A549 (cell line): ENCODE results near the gene NDUFA5. TPM values are rescaled to one million over a fixed set of nuclear protein-coding genes. Genes with fewer than 3 reads are reported as not detected.

Experiments used
- ATAC-seq, 2 experiments: fragments of 200-7000 bp in 1 of 2; fragments of >200 bp in 1 of 2; cut with Nextera tagmentation in 1 of 2; cut with Tn5 transposase in 1 of 2; 3 replicates each; pipeline versions ENCODE4 v1.8.0 to v1.9.1; 2018 to 2020; ENCODE audit warnings: mild to moderate bottlenecking in 1 of 2, moderate library complexity in 1 of 2
- CTCF ChIA-PET: fragments of 300-600 bp; sonication (Branson Sonifier 250); formaldehyde crosslinking; extraction: SDS; loops from one replicate; lab custom pipeline; 2021; ENCODE audit warnings: antibody characterized with exemption, inconsistent platforms; lab: Yijun Ruan, JAX
- POLR2A ChIA-PET: fragments of 350-600 bp; formaldehyde crosslinking; extraction: SDS; loops from one replicate; lab custom pipeline; 2021; ENCODE audit warnings: antibody characterized with exemption, inconsistent platforms; lab: Yijun Ruan, JAX
- DNase-seq, 2 experiments: peaks; one replicate each; pipeline versions ENCODE4 v3.0.0 to v3.0.0-alpha.2; 2011 to 2016; ENCODE audit warnings: low read depth in 1 of 2, low spot score in 1 of 2
- FAIRE-seq: peaks from 2 replicates; lab custom pipeline; 2011; peaks lifted over from hg19 to GRCh38; lab: Jason Lieb, UNC
- H3K27ac ChIP-seq, 2 experiments: fragments of >200 bp; sonication (Bioruptor Twin); formaldehyde crosslinking; 3 replicates each; pipeline ENCODE4 v1.5.1; 2016 to 2017
- H3K4me1 ChIP-seq: fragments of >200 bp; sonication (Bioruptor Twin); formaldehyde crosslinking; 3 replicates; pipeline ENCODE4 v1.6.1; 2016
- H3K4me2 ChIP-seq: fragments of >200 bp; sonication (Bioruptor Twin); formaldehyde crosslinking; 3 replicates; pipeline ENCODE4 v1.6.1; 2016
- H3K4me3 ChIP-seq: fragments of >200 bp; sonication (Bioruptor Twin); formaldehyde crosslinking; 3 replicates; pipeline ENCODE4 v1.5.1; 2016
- H3K9me3 ChIP-seq: fragments of >200 bp; sonication (Bioruptor Twin); formaldehyde crosslinking; 3 replicates; pipeline ENCODE4 v1.6.1; 2016
- CBX8 ChIP-seq: fragments of 200-600 bp; sonication (generic); IDR thresholded peaks from 2 replicates; pipeline ENCODE4 v1.6.1; 2016
- CEBPB ChIP-seq, 2 experiments: fragments of >200 bp in 1 of 2; sonication (Bioruptor Twin) in 1 of 2; formaldehyde crosslinking in 1 of 2; IDR thresholded peaks; 2 replicates each; pipeline ENCODE4 v1.6.1; 2012 to 2016
- CHD4 ChIP-seq: fragments of 200-600 bp; sonication (generic); IDR thresholded peaks from 2 replicates; pipeline ENCODE4 v1.6.1; 2016; ENCODE audit warnings: antibody characterized with exemption, mild to moderate bottlenecking, borderline replicate concordance
- EHF ChIP-seq: fragments of 250-450 bp; sonication (Bioruptor Pico); IDR thresholded peaks from 2 replicates; pipeline ENCODE4 v1.5.0; 2020; ENCODE audit warnings: mild to moderate bottlenecking
- FOSB ChIP-seq: fragments of 250-450 bp; sonication (Bioruptor Pico); IDR thresholded peaks from 2 replicates; pipeline ENCODE4 v1.5.0; 2020; ENCODE audit warnings: mild to moderate bottlenecking, moderate library complexity
- FOSL2 ChIP-seq, 2 experiments: fragments of 450-650 bp in 1 of 2; fragments of >200 bp in 1 of 2; sonication (Bioruptor Twin) in 1 of 2; formaldehyde crosslinking; IDR thresholded peaks; 2 replicates each; pipeline versions ENCODE4 v1.5.0 to v1.6.1; 2016 to 2020; ENCODE audit warnings: mild to moderate bottlenecking in 1 of 2, moderate library complexity in 1 of 2
- HEYL ChIP-seq: fragments of 250-450 bp; sonication (Bioruptor Pico); IDR thresholded peaks from 2 replicates; pipeline ENCODE4 v1.8.0; 2021; ENCODE audit warnings: mild to moderate bottlenecking, moderate library complexity
- HOXA7 ChIP-seq: fragments of 250-450 bp; sonication (Bioruptor Pico); IDR thresholded peaks from 2 replicates; pipeline ENCODE4 v1.5.0; 2020; ENCODE audit warnings: mild to moderate bottlenecking, moderate library complexity
- HOXB13 ChIP-seq: fragments of 250-450 bp; sonication (Bioruptor Pico); IDR thresholded peaks from 2 replicates; pipeline ENCODE4 v1.5.0; 2020; ENCODE audit warnings: low read depth, mild to moderate bottlenecking, moderate library complexity
- KDM1A ChIP-seq: fragments of 200-600 bp; sonication (generic); IDR thresholded peaks from 2 replicates; pipeline ENCODE4 v1.6.1; 2016; ENCODE audit warnings: low read depth, mild to moderate bottlenecking
- NPAS2 ChIP-seq: fragments of 250-450 bp; sonication (Bioruptor Pico); IDR thresholded peaks from 2 replicates; pipeline ENCODE4 v1.8.0; 2022; ENCODE audit warnings: mild to moderate bottlenecking, moderate library complexity, borderline replicate concordance
- POLR2A ChIP-seq: IDR thresholded peaks from 2 replicates; pipeline ENCODE4 v1.6.1; 2012; ENCODE audit warnings: mild to moderate bottlenecking, low read length
- RCOR1 ChIP-seq: fragments of 150-350 bp; IDR thresholded peaks from 2 replicates; pipeline ENCODE4 v1.6.1; 2014; ENCODE audit warnings: antibody characterized with exemption, low read length, low read depth
- RFX5 ChIP-seq: fragments of 450-650 bp; IDR thresholded peaks from 2 replicates; pipeline ENCODE4 v1.7.1; 2014; ENCODE audit warnings: antibody characterized with exemption, mild to moderate bottlenecking, moderate library complexity
- SREBF2 ChIP-seq: fragments of 450-650 bp; IDR thresholded peaks from 2 replicates; pipeline ENCODE4 v1.6.1; 2014; ENCODE audit warnings: mild to moderate bottlenecking, moderate library complexity
- TP53 ChIP-seq: fragments of 250-450 bp; sonication (Bioruptor Pico); IDR thresholded peaks from 2 replicates; pipeline ENCODE4 v1.5.0; 2021; ENCODE audit warnings: mild to moderate bottlenecking, moderate library complexity
- ZSCAN20 ChIP-seq: fragments of 250-450 bp; sonication (Bioruptor Pico); IDR thresholded peaks from 2 replicates; pipeline ENCODE4 v1.8.0; 2022; ENCODE audit warnings: mild to moderate bottlenecking, moderate library complexity
- WGBS: methylation state at CpG from one replicate; pipeline ENCODE4 v1.1.6; 2017; ENCODE audit errors: missing lambda C conversion rate; 5-methylcytosine and 5-hydroxymethylcytosine counted together
- polyA plus RNA-seq, 4 experiments: library from polyadenylated mRNA; depleted of rRNA in 3 of 4; stranded (reverse); fragments of >200 nt; fragmentation: RNase III in 1 of 4; extraction: RNeasy Plus Mini Kit Qiagen cat#74134 plus additional on column Dnase treatment in 1 of 4; gene quantifications; 2 replicates in 3 of 4; 3 replicates in 1 of 4; pipeline ENCODE4 v1.2.3, GENCODE V29; 2011 to 2017
- TF ChIP-seq, protein P1 (sequence below): IDR thresholded peaks from 2 replicates; pipeline ENCODE4 v1.6.1; 2012; ENCODE audit warnings: low read depth, borderline replicate concordance
- TF ChIP-seq, protein P2 (sequence below): fragments of 450-650 bp; IDR thresholded peaks from 2 replicates; pipeline ENCODE4 v1.6.1; 2014; ENCODE audit warnings: antibody characterized with exemption
- TF ChIP-seq, protein P3 (sequence below): IDR thresholded peaks from 2 replicates; pipeline ENCODE4 v1.6.1; 2012
- TF ChIP-seq, protein P4 (sequence below): fragments of 250-450 bp; sonication (Bioruptor Pico); IDR thresholded peaks from 2 replicates; pipeline ENCODE4 v1.5.0; 2020; ENCODE audit warnings: low read depth, mild to moderate bottlenecking, moderate library complexity

NDUFA5 gene
- polyA plus RNA-seq, 2 of the 4 experiments (the other 2 are of a cell fraction): 58.8 to 64.8 TPM

DNA sequence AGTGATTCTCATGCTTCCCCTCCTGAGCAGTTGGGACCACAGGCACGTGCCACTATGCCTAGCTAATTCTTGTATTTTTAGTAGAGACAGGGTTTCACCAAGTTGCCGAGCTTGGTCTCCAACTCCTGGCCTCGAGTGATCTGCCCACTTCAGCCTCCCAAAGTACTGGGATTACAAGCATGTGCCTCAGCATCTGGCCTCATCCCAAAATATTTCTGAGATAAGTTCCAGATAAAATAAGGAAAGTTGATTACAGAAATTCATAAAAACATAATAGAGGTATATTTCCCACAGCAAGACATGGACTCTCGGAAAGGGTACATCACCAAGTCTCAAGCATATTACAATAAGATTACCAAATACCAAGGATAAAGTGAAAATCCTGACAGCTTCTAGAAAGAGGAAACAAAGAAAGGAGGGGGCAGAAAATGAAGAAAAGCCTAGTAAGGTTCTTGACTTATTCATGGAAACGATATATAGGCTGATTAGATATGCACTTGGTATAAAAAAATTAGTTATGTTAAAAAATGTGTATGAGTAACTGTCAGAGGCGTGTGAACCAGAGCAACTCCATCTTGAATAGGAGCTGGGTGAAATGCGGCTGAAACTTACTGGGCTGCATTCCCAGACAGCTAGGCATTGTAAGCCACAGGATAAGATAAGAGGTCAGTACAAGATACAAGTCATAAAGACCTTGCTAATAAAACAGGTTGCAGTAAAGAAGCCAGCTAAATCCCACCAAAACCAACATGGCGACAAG lies 58.2 kb downstream of the NDUFA5 start:
- POLR2A ChIA-PET: no interaction called here
- FAIRE-seq (no peak), DNase-seq (no peak), ATAC-seq (no peak)
- no peaks in the 10 kb centered on the region for H3K4me1 ChIP-seq
- no peaks in the 10 kb centered on the region for H3K9me3 ChIP-seq
- H3K4me2 ChIP-seq: no peak overlapping the region
- H3K4me3 ChIP-seq: no peak overlapping the region
- no peak overlapping the region for H3K27ac ChIP-seq
- no peak for TF ChIP-seq CBX8
- no peak for TF ChIP-seq TP53
- no peak for TF ChIP-seq NPAS2
- TF ChIP-seq, protein P1, sequence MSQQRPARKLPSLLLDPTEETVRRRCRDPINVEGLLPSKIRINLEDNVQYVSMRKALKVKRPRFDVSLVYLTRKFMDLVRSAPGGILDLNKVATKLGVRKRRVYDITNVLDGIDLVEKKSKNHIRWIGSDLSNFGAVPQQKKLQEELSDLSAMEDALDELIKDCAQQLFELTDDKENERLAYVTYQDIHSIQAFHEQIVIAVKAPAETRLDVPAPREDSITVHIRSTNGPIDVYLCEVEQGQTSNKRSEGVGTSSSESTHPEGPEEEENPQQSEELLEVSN: no peak
- TF ChIP-seq, protein P2, sequence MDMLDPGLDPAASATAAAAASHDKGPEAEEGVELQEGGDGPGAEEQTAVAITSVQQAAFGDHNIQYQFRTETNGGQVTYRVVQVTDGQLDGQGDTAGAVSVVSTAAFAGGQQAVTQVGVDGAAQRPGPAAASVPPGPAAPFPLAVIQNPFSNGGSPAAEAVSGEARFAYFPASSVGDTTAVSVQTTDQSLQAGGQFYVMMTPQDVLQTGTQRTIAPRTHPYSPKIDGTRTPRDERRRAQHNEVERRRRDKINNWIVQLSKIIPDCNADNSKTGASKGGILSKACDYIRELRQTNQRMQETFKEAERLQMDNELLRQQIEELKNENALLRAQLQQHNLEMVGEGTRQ: no peak
- CTCF ChIA-PET: no interaction called here
- 29% methylated on average over 8 of the region's 8 CpGs for WGBS

DNA sequence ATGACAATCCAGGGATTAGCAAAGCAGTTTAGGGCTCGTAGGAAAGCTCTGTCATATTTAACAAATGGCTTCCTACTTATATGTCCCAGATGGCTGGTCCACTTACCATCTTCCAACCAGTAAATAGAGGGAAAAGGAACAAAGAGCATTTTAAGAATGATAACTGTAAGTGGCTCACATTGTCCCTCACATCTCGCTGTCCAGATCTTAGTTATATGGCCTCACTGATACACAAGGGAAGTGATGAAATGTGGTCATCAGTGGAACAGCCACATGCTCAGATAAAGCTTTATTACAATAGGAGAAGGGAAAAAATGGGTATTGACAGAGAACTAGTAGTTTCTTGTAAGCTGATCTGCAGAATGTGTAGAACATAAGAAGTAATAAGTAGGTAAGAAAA lies 59.0 kb downstream of the NDUFA5 start:
- H3K4me1 ChIP-seq: no peaks in the 10 kb centered on the region
- no peak for ATAC-seq
- POLR2A ChIA-PET: no interaction called here
- H3K4me3 ChIP-seq: no peak overlapping the region
- H3K9me3 ChIP-seq: no peaks in the 10 kb centered on the region
- H3K4me2 ChIP-seq: no peak overlapping the region
- DNase-seq: no peak
- WGBS: 6% methylated on average over 2 of the region's 2 CpGs
- no peak overlapping the region for H3K27ac ChIP-seq
- no peak for FAIRE-seq
- TF ChIP-seq RFX5 (no peak), KDM1A (no peak), HEYL (CRISPR knock-in tag) (no peak), POLR2A (no peak), FOSL2 (IDR thresholded peaks at IDR 0.05) (no peak), FOSL2 (CRISPR knock-in tag; IDR thresholded peaks at IDR 0.05) (no peak), EHF (CRISPR knock-in tag) (no peak), CHD4 (no peak), HOXB13 (CRISPR knock-in tag) (no peak), FOSB (CRISPR knock-in tag) (no peak), ZSCAN20 (CRISPR knock-in tag) (no peak), SREBF2 (no peak), RCOR1 (no peak), CEBPB (IDR thresholded peaks at IDR 0.05) (no peak), NPAS2 (no peak)
- TF ChIP-seq, protein P3, sequence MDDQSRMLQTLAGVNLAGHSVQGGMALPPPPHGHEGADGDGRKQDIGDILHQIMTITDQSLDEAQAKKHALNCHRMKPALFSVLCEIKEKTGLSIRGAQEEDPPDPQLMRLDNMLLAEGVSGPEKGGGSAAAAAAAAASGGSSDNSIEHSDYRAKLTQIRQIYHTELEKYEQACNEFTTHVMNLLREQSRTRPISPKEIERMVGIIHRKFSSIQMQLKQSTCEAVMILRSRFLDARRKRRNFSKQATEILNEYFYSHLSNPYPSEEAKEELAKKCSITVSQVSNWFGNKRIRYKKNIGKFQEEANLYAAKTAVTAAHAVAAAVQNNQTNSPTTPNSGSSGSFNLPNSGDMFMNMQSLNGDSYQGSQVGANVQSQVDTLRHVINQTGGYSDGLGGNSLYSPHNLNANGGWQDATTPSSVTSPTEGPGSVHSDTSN: no peak
- TF ChIP-seq, protein P4, sequence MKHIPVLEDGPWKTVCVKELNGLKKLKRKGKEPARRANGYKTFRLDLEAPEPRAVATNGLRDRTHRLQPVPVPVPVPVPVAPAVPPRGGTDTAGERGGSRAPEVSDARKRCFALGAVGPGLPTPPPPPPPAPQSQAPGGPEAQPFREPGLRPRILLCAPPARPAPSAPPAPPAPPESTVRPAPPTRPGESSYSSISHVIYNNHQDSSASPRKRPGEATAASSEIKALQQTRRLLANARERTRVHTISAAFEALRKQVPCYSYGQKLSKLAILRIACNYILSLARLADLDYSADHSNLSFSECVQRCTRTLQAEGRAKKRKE (CRISPR knock-in tag): no peak
- TF ChIP-seq, all 56 proteins: peak for 0
- CTCF ChIA-PET: interaction anchor here (0.6 to 5.6 kb wide), 2 partner anchors 227 to 373 kb away, joined by 7 to 24 read pairs; no protein-coding TSS in a partner anchor

DNA sequence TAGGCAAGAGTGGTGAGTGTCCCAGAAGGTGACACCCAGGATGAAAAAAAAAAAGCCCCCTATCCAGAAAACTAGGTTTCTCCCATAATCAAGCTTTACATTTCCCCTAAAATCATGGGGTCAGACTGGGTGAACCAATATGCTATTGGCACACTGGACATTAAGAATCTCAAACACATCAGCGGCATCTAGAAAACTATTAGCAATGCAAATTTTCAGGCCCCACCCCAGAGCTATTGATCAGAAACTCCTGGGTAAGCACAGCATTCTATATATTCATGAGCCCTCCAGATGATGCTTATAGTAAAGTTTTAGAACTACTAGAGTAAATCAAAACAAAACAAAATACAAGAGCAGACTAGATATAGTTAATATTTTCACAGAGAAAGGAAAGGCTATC lies 59.6 kb downstream of the NDUFA5 start:
- no peak overlapping the region for H3K4me3 ChIP-seq
- FAIRE-seq: no peak
- TF ChIP-seq HEYL (CRISPR knock-in tag): no peak
- TF ChIP-seq RCOR1: no peak
- no peak for TF ChIP-seq CEBPB (IDR thresholded peaks at IDR 0.05)
- no peak for TF ChIP-seq TP53
- TF ChIP-seq HOXA7 (CRISPR knock-in tag): no peak
- ChIA-PET CTCF (interaction anchor here (0.6 to 5.6 kb wide), 2 partner anchors 226 to 374 kb away, joined by 7 to 24 read pairs; no protein-coding TSS in a partner anchor), POLR2A (no interaction called here)
- H3K4me1 ChIP-seq: no peaks in the 10 kb centered on the region
- H3K4me2 ChIP-seq: no peak overlapping the region
- H3K9me3 ChIP-seq: no peaks in the 10 kb centered on the region
- no peak for DNase-seq
- H3K27ac ChIP-seq: no peak overlapping the region
- no peak for ATAC-seq
- WGBS: 43% methylated on average over 1 of the region's 1 CpG
